GM21737 (cell line): Measurements from ENCODE around the gene GPC3.
"Not testable (repeated sequence)": the region's sequence is repeated elsewhere in the genome, so short reads cannot be mapped to it uniquely, and the experiment has no call there.

Experiments used
- ATAC-seq: cut with Tn5 transposase; IDR thresholded peaks from one replicate; pipeline ENCODE4 v1.9.1; 2021; ENCODE audit warnings: mild to moderate bottlenecking, moderate library complexity; ENCODE audit not compliant: unreplicated experiment

Gene GPC3

DNA sequence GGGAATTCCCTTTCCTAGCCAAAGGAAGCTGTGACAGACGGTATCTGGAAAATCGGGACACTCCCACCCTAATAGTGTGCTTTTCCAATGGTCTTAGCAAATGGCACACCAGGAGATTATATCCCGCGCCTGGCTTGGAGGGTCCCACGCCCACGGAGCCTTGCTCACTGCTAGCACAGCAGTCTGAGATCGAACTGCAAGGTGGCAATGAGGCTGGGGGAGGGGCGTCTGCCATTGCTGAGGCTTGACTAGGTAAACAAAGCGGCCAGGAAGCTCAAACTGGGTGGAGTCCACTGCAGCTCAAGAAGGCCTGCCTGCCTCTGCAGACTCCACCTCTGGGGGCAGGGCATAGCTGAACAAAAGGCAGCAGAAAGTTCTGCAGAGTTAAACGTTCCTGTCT, 364.0 kb downstream of the GPC3 start:
- not testable (repeated sequence) for ATAC-seq

GRCh38 chrX:133611676-133612075, 373.7 kb downstream of the GPC3 start:
- ATAC-seq: no peak

- ATAC-seq: no peak
These were observed 375.3 kb downstream of the GPC3 start for GRCh38 chrX:133610056-133610455.

DNA sequence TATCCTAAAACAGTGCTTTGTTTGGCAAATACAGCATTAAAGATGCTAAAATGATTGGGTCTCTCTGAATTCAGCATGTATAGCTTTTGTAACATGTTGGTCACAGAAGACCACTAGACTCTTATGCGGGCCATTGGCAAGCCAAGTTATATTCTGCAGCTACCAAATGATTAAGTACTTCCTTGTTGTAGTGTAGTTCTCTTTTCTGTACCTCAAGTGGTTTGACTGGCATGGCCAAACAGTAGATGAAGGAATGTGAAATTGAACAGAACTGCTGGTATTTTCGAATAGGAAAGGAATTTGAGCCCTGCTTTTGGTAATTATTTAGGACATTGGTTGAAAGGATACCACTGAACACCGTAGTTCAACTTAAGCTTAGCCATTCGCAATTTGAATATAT, 376.2 kb downstream of the GPC3 start:
- ATAC-seq: no peak

GRCh38 chrX:133608406-133608805, 377.0 kb downstream of the GPC3 start:
- ATAC-seq: no peak

DNA sequence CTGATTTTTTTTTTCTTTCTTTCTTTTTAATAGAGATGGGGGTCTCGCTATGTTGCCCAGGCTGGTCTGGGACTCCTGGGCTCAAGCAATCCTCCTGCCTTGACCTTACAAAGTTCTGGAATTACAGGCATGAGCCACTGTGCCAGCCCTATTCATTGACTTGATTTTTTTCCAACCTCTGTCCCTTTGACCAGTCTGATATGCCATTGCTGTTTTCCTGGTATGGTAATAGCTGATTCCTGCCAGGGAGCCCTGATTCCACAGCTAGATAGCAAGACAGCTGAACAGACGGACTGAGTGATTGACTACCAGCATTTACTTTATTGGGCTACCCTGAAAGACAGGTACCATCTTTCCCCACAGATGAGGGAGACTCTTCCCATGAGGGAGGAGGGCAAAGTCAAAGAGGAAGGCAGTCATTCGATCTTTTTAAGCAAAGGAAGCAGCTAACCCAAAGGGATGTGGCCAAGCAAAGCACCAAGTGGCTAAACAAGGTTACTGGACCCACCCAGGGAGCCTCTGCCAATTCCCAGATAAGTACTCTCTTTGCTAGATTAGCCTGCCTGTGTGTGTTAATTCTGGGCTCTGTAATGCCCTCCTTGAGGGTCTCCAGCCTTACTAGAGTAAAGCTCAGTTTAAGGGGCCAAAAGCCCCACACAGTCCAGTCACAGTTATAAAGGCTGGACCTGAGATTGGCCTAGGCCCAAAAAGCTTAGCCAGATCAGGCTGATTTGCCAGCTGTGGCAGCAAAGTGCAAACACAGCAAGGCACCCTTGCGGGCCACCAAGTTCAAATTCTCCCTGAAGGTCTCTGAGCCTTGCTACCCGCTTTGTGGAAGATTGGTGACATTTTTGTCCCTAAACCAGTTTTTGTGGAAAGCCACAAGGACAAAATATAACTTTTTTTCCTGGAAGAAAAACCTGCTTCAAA, 377.7 kb downstream of the GPC3 start:
- ATAC-seq: no peak

DNA sequence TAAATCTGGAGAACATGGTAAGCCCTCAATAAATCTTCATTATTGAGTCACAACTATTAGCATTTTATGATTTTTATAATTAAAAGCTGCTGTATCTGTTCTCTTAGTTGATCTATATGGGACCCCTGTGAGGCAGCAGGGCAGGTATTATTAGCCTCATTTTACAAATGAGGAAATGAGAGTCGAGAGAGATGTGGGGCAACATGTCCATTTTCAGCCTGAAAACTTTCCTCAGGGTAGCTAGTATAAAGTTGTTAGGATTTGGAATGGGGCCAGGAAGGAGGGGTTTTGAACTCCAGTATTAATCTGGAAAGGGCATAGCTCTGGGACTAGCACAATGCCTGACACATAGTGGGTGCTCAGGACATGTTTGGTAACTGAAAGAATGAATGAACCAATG, 378.4 kb downstream of the GPC3 start:
- no peak for ATAC-seq

DNA sequence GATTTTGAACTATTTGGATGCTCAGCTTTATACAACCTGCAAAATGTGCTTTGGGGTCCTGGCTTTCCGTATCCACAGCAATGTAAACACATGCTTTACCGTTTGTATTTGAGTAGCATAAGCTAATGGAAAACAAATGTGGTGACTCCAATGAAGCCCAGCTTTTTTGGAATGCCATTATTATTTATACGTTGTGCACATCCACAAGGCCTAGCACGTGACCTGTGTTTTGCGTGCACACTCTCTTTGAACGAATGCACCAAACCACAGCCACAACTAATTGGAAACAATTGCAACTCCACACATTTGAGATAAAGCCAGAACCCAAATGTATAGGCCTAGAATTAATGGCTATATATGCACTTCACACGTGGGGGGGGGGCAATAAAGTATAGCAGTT, 380.6 kb downstream of the GPC3 start:
- no peak for ATAC-seq

DNA sequence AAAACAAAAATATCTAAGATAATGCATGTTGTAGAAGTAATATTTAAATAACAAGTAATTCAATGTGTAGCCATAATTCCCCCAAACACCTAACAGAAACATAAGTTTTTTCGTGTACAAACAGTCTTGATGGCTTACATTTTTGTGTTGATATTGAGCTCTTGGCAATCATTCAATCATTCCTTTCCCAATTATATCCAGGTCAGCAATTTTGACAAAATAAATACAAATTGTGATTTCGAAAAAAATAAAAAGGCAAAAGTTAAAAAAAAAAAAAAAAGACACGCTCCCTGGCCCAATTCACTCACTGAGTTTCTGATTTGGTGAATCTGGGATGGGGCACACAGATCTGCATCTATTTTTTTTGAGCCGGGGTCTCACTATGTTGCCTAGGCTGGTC, 382.5 kb downstream of the GPC3 start:
- ATAC-seq: no peak

DNA sequence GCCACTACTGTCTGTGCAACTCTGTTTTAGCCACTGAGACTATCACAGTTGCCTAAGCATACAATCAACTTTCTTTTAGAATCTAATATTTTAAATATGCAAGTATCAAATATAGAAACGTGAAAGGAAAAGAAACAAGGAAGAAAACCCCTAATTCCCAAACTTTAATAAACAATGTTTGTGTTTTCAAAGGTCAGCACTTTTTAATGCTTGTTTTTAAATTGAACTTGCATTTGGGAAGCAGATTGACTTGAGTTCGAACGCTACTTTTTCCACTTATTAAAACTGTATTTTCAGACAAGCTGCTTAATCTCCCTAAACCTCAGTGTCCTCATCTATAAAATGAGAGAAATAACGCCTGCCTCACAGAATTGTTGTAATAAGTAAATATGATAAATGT, 384.3 kb downstream of the GPC3 start:
- no peak for ATAC-seq

GRCh38 chrX:133600536-133600935, 384.9 kb downstream of the GPC3 start:
- no peak for ATAC-seq

DNA sequence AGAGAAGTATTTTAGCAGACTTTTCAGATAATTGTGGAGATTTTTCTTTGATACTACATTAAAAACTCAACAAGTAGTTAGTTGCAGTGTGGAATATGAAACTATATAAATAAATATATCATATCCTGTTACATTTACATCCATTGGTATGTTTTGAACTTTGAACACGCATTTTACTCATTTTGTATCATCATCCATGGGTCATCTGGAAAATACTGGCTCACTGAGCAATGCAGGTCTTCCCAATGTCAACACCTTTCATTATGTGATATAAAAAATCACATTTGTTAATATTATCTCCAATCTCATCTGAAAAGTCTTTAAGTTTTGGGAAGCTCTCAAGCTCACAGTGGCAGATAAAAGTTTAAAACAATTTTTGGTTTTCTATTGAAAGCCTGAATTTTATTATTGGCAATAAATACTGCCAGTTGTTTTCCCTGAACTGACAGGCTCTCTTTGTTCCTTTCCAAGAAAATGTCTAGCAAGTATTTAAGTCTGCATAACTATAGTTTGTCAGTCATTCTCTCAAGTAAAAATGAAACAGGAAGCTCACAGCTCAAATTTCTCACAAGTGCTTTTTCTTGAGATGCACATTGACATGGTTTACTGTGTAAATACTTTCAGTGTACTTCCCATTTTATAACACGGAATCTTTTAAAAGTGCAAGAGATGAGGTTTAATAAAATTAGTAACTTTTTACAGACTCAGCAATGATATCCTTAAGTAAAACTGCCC, 386.6 kb downstream of the GPC3 start:
- ATAC-seq: no peak

- no peak for ATAC-seq
These were observed 391.2 kb downstream of the GPC3 start for GRCh38 chrX:133594156-133594555.

- ATAC-seq: no peak
These were observed 391.9 kb downstream of the GPC3 start for GRCh38 chrX:133593531-133593930.

- ATAC-seq: no peak
These were observed 394.5 kb downstream of the GPC3 start for GRCh38 chrX:133590703-133591505.

DNA sequence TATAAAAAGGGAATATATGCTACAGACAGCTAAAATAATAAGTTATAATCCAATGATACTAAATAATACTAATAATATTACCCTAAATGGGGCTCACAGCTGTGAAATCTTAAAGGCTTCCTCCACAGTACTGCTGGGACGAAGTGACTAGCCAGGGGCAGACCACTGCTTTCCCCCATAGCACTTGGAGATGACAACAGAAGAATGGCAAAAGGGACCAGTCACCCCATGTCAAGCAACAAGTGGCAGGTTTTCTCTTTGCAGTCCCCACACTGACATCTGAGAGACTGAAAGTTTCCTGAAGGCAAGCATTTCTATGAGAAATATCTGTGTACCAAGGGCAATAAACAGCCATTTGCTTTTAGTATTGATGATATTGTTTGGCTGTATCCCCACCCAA, 396.6 kb downstream of the GPC3 start:
- ATAC-seq: no peak

DNA sequence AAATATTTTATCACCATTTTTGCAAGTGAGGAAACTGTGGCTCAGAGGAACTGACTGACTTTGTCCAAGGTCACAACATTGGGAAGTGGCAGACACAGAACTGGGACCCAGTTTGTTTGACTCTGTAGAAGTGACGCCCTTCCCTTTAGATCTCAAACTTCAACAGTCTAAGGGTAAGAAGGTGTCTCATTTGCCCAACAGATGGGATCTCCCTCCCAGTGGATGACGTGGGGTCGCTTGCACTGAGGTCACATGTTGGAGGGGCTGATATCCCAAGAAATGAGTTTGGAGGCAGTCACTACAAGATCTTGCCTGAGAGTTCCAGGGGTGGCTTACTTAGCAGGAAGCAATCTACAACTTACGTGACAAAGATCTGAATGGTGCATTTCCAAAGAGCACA, 397.6 kb downstream of the GPC3 start:
- no peak for ATAC-seq

- ATAC-seq: no peak
These were observed 398.3 kb downstream of the GPC3 start for GRCh38 chrX:133587071-133587470.

- ATAC-seq: no peak
These were observed 399.0 kb downstream of the GPC3 start for GRCh38 chrX:133586443-133586842.

DNA sequence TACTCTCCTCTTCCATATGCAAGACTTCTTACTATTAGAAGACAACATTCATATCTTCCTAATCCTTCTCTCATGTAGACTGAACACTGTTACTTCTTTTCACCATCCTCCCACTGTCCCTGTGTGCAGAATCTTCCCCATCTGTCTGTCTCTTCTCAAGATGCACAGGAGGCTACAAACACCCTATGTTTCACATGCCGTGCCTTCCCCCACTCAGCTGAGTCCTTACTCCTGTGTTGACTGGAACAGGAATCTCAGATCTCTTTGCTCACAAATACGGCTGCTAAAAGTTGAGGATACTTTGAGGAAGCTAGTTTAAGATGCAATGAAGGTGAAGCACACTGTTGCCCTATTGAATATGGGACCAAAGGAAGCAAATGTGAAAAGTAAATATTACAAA, 401.6 kb downstream of the GPC3 start:
- no peak for ATAC-seq

DNA sequence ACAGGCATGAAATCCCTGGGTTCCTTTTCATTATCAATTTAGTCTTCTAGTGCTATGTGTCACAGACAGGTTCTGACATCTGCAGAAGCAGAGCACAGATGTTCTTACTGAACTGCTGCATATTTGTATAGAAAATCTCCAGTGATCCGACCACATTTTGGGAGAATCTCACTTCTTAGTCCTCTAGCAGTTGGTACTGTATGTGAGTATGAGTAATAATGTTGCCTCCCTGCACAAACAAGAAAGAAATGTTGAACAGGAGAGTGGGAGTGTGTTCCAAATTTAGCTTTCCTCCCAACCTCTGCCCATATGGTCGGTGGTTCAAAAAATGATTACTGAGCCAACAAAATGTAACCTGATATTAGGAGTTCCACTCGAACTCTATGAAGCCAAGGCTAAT, 404.8 kb downstream of the GPC3 start:
- ATAC-seq: no peak
